HG03103 (cell line): ENCODE measurements around the gene SRGAP3.

Source experiments
- ATAC-seq: cut with Tn5 transposase; IDR thresholded peaks from one replicate; pipeline ENCODE4 v1.9.1; 2021; ENCODE audit warnings: low read depth; ENCODE audit not compliant: unreplicated experiment

The SRGAP3 gene

DNA sequence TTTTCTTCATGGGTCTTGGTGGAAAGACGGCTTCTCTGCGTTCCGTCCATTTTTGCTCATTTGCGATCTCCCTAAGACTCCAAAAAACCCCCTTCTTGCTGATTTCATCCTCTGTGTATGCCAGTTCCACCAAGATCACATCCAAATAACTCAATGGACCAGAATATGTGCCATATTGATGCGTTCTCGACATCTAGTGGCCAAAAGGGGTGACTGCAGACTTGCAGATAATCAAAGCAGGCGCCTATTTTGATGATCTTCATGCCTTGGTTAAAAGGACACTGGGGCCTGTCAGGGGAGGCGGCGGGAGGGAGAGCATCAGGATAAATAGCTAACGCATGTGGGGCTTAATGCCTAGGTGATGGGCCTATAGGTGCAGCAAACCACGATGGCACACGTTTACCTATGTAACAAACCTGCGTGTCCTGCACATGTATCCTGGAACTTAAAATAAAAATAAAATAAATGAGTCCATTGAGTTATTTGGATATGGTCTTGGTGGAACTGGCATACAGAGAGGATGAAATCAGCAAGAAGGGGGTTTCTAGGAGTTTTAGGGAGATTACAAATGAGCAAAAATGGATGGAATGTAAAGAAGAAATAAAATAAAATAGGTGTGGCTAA lies 182.0 kb downstream of the SRGAP3 start:
- peak; percentile 65 for ATAC-seq

DNA sequence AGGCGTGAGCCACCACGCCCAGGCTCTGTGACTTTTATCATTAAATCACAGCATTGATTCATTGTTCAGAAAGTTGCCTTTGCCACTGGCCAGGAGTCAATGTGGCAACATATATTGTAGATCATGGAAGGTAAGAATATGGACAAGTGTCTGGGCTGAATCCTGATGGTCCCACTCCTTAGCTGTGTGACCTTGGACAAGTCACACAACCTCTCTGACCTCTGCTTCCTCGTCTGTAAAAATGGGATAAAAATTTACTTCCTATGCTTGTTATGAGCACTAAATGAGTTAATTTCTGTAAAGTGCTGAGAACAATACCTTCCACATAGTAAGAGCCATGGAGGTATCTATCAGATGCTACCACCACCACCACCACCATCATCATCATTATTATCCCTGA lies 182.7 kb downstream of the SRGAP3 start:
- ATAC-seq, result no peak

DNA sequence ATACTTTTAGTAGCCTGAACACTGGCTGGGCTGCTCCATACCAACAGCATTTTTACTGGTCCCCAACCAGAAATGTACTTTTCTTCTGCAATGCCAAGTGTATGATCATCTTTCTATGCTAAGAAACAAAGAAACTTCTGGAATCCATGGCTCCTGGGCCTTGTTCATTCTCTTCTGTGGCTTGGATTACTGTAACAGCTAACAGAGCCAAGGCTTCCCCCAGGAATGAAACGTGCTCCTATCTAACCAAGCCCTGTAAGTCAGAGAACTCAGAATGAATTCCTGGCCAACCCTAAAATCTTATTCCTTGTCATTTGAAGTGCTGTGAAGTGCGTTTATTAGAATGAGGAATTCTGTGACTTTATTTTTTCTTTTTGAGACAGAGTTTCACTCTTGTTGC lies 183.3 kb downstream of the SRGAP3 start:
- ATAC-seq, result no peak

DNA sequence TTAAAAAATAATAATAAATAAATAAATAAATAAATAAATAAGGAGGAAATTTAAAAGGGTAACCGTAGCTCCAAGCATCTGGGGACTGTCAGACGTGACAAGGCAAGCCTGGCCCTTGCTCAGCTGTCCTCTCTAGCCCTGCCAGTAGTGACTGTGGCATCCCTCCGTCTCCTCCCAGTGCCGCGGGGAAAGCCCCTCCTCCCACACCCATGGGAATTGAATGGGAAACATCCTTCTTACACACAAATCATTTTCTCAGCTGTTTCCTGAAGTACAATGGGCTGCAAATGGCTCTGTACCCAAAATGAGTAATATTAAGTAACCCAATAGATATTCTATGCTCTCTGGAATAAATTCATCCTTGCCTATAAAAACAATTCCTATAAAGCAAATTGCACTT lies 184.6 kb downstream of the SRGAP3 start:
- no peak for ATAC-seq

DNA sequence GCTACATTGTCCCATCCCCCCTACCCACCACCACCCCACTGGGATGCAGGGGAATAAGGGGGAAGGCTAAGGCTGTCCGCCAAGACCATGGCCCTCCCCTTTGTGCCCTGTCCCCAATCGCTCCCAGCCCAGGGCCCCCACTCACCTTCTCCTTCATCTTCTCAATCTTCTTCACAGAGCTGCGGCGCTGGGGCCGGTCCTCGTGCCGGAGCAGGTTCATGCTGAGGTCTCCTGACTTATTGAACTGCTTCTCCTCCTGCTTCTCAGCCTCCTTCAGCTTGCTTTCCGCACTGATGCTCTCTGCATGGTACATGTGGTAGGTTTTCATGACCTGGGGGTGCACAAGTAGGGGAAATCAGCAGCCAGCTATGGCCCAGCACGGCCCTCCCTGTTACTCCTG lies 185.2 kb downstream of the SRGAP3 start:
- no peak for ATAC-seq

DNA sequence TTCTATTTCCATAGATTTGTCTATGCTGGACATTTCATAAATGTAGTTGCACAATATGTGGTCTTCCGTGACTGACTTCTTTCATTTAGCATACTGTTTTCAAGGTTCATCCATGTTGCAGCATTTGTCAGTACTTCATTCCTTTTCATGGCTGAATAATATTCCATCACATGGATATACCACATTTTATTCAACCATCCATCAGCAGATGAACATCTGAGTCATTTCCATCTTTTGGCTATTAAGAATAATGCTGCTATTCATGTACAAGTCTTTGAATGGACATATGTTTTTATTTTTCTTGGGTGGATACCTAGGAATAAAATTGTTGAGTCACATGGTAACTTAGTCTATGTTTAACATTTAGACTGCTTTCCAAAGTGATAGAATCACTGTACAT lies 186.9 kb downstream of the SRGAP3 start:
- no peak for ATAC-seq

DNA sequence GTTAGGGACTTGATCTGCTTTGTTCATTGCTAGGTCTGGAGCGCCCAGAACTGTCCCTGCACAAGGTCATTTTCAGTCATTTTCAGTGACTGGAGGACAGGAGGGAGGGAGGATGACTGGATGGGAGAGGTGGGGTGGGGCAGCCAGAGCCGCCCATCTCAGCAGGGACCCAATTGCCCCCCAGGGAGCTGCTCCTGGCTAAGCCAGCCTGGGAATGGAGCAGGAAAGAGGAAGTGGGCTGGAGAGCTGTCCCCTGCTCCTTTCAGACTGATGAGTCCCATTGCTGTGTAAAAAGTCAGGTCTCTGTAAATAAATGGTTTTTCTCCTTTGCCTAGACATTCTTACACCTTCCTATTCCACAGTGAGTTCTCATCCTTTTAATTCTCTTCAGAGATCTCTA lies 187.8 kb downstream of the SRGAP3 start:
- ATAC-seq, result no peak

DNA sequence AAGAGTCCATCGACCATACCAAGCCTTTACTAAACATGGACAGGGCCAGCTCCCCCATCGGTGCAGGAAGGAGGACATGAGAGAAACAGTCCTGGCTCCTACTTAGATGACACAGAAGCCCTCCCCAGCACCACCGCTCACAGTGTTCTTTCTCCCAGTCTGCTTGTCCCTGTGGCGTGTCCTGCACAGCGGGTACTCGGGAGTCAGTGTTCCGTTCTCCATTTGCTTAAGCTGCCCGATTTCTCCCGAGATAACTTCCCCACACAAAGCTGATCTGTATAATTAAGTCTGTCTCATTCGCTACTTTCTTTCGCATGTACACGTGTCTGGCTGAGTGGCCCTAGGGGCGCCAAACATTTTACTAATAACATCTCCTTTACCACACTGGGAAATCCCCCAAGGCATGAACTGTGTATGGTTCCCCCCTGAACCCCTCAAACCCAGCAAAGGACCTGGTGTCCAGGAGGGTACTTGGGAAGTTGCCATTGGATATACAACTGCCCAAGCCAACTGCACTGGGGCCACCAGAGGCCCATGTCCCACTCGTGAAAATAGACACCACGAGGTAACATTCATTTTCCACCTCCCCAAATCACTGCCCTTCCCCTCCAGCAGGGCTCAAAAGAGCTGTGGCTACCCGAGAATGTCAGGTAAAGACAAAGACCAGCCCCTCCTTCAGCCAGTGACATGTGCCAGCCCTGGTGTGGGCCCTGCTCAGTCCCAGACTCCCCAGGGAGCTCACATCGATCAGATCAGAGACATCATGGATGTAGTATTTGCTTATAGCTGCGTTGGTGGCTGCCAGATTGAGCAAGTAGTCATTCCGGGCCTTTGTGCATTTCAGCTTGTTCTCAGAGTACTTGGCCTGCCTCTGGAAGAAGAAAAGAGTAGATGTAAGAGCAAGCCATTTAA lies 189.7 kb downstream of the SRGAP3 start:
- no peak for ATAC-seq

DNA sequence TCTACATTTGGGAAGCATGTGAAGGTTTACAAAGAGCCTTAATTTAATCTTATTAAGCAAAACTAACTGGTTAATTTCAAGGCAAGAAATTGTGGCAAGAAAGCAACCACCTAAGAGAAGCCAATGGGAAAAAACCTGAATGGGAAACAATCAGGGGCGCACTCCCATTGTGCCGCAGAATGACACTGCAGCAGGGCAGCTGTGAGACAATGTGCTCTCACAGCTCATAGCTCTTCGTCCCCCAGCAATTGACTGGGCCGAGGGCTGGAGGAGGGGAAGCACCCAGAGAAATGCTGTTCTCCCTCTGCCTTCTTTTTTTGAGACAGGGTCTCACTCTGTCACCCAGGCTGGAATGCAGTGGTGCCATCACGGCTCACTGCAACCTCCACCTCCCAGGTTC lies 192.9 kb downstream of the SRGAP3 start:
- ATAC-seq, result no peak

DNA sequence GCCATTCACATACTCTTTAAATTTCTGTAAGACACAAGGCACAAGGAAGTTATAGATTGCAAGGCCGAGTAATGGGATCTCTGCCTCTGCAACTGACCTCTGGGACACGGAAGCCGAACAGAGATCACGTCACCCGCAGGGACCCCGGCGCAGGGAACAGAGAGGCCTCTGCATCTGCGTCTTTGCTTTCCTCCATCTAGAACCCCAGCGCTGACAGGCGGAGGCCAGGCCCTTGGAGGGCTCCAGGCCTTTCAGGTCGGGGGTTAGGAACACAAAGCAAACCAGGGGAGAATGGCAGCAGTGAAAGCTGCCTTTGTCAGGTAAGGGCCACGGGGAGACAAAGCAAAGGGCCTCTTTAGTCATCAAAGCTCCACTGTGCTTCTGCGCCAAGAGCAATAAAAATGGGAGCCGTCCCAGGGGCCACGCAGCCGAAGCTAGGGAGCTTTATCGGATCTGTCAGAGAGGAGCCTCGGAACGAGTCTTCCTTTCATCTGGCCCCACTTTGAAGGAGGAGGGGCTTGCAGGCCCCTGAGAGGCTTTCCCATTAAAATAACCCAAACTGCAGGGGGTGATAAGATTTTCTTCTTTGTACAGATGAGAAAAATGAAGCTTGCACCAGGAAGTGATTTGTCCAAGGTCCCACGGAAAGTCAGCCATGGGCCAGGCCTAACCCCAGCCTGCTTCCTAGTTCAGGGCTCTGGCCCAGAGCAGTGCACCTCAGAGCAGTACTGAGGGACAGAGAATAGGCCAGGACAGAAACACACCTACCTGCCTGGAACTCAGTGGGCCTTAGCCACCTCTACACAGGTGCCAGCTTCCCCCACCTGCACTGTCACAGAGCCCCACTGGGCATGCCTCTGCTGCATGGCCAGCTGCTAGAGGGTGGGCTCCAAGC lies 201.7 kb downstream of the SRGAP3 start:
- no peak for ATAC-seq

DNA sequence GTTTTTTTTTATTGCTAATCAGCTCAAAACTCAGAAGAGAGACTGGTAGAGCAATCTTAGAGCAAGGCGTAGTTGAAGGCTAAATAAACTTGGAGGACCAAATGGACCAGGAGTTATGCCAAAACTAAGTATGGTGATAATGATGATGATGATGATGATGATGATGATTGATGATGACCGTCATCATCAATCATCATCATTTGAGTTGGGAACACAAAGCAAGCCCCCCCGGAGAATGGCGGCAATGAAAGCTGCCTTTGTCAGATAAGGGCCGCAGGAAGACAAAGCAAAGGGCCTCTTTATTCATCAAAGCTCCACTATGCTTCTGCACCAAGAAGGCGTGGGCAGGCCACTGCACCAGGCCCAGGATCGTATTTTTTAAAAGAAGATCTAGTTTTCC lies 204.1 kb downstream of the SRGAP3 start:
- no peak for ATAC-seq

DNA sequence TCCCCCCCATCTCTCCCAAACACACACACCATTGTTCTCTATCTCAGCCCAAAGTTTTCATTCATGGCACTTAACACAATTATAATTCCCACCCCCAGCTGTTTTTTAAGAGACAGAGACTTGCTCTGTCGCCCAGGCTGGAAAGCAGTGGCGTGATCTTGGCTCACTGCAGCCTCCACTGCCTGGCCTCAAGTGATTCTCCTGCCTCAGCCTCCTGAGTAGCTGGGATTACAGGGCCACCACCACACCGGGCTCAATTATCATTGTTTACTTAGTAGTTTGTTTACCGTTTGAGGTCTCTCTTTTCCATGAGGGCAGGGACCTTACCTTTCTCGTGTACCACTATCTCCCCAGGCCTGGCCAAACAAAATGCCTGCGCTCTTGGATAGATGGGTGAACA lies 206.4 kb downstream of the SRGAP3 start:
- ATAC-seq, result no peak

DNA sequence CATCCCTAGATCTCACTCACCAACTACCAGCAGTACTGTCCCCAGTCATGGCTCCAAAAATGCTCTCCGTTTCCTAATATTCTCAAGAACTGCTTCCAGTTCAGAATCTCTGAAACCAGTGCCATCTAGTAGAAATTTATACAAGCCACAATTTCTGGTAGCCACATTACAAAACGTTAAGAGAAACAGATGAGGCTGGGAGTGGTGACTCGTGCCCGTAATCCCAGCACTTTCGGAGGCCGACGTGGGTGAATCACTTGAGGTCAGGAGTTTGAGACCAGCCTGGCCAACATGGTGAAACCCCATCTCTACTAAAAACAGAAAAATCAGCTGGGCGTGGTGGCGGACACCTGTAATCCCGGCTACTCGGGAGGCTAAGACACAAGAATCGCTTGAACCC lies 207.8 kb downstream of the SRGAP3 start:
- no peak for ATAC-seq

DNA sequence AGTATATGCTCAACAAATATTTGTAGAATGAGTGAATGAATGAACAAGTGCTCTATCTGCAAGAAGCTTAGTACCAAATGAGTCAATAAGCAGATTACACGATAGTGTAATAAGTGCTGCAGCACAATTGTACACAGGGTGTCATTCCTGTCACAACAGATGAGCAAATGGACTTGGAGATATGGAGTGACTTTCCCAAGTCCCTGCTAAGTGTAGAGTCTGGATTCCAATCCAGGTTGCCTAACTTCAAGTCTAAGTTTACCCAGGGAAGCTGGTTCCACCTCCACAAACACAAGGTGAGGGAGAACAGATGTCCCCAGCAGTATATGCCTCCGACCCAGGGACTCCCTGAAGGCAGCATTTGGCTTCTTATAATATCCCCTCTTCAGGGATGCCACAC lies 208.4 kb downstream of the SRGAP3 start:
- no peak for ATAC-seq

DNA sequence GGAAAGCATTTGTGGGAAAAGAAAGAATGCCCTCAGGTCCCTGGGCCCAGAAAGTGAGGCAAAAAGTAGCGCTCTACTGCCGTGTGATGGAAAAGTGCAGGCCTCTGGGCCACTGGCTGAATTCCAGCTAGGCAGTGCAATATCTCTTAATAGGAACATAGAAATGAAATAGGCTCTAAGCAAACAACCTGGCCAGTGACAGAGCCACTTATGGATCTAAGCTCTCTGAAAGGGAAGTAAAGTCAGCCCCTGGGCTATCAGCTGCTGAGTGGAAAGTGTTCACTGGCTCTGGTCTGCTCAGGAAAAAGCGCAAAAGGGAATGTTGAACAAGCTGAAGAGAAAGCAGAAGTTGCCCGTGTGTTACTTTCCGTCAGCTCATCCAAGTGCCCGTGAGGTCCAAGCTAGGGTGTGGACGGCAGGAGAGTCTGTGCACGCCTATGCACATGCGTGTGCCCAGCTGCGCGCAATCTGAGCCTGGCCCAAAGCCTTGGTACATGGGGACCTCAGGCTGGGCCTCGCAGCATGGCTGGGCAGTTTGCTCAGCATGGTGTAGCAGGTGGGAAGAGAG lies 212.2 kb downstream of the SRGAP3 start:
- ATAC-seq, result no peak

DNA sequence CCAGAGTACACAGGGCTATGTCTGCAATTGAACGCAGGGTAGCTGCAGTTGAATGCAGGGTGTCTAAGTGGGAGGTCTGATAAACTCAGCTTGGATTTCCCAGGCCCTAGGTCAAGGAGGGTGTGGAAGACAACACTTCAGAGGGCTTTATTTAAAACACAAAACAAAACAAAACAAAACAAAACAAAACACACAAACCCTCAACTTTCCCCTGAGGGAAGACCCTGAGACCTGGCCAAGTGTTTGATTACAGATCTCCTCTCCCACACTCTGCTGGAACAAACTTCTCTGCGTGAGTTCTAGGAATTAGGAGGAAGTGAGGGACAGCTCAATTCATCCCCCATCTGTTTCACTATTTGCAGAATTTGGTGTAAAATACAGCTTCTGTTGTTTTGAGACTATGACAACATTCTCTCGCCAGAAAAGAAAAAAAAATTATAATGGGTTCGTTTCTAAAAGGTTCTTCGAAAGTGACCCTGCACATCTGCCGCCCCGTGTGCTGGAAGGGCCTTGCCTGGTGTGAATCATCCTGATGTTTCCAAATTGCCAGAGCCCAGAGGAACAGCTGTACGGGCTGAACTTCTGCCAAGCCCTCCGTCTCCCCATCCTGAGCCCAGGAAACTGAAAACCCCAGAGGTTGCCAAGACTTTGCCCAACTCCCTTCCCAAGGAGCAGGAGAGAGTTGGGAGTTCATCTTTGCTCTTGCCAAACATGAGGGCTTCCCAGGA lies 212.9 kb downstream of the SRGAP3 start:
- ATAC-seq, result no peak

DNA sequence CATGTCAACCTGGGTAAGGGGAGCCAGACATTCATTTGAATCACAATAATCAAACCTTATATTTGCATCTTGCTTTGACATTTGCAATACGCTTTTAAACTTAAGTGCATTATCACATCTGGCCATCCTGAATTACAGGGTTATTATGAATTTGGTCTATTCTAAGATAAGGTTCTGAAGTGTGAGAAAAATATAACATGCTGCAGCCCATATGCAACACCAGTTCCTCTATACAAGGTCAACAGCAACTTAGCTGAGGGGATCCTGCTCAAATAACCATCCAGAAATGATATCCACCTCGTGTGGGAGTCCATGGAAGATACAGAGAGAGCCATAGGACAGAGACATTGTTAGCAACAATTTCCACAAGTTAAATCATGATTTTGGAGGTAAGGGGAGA lies 213.5 kb downstream of the SRGAP3 start:
- ATAC-seq, result no peak

DNA sequence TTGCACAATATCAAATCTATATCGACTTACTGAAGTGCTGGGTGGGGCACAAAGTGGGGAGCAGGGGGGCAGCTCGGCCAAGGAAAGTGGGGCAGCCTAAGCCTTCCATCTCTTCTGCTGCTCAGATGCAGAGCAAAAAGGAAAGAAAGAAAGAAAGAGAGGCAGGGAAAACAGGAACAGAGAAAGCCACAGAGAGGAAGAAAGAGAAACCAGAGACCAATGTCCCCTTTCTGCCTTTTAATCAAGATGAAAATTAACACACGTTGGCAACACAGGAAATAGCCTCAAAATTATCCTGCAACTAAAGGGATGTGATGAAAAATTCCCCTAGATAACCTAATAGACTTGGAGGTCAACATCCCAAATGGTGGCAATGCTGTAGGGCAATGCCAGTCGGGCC lies 214.0 kb downstream of the SRGAP3 start:
- no peak for ATAC-seq

DNA sequence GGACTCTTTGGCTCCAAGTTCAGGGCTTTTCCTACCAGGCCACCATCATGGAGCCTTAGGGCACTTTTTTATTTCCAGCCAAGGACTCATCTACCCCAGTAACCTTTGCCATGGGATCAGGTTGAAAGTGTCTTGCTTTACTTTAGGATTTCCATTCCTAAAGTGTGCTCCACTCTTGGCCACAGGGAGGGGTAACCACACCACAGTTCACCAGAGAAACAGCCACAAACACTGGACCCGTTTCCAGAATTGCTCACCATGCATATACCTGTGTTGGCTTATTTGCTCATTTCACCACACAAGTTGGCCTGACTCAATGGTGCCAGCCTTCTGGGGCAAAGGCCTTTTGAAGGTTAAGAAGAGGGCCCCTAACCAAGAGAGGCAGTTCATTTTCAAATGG lies 215.6 kb downstream of the SRGAP3 start:
- ATAC-seq, result no peak

DNA sequence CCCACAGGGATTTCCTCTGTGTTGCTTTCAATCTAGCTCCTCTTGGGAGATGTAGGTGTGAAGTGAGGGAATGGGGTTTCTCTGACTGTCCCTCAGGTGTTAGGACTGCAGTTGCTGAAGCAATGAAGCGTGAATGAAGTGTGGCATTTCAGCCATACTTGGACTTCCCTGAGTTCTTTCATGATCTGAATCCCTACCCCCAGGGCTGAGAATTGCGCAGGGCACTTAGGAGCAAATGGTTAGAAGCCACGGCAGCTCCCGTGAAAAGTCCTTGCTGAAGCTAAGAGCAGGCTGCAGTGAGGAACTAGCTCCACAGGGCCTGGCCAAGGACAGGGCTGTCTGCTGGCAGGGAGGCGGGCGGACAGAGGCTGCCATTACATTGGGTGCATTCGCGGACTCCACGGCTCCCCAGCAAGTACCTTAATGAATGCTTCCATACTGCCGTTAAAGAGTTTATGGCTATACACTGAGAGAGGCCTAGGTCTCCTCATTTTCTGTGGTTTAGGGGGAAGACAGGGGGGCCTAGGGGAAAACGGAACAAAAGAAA lies 217.1 kb downstream of the SRGAP3 start:
- no peak for ATAC-seq
